KG1 (cell line): ENCODE measurements around the gene PRKN.
"Not testable (repeated sequence)": the region's sequence is repeated elsewhere in the genome, so short reads cannot be mapped to it uniquely, and the experiment has no call there.

Source experiments
- DNase-seq: peaks from one replicate; lab custom pipeline; 2025; lab: John Stamatoyannopoulos, UW

Gene PRKN

DNA sequence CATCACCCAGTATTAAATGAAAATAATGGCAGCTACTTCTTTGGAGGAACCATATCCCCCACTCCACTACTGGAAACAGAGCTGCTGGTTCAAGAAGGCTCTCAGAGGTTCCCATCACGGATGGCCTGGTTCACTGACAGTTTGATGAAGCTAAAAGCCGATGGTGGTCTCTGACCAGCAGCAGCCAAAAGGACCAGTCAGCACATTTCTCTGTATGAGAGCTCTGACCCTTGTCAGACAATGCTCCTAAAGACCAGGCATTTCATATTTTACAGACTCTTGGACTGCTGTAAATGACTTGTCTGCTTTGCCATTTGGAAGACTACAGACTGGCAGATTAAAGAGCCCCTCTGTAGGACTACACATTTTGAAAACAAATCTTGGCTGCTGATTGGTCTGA is 16.6 kb downstream of the PRKN start:
- no peak for DNase-seq

- DNase-seq, result no peak
Measured at GRCh38 chr6:162710419-162710818, 17.1 kb downstream of the PRKN start.

GRCh38 chr6:162709431-162709830 is 18.1 kb downstream of the PRKN start:
- no peak for DNase-seq

GRCh38 chr6:162708971-162709370 is 18.6 kb downstream of the PRKN start:
- DNase-seq, result no peak

- DNase-seq, result peak; percentile 64
Measured at GRCh38 chr6:162706232-162706631, 21.3 kb downstream of the PRKN start.

GRCh38 chr6:162705736-162706135 is 21.8 kb downstream of the PRKN start:
- no peak for DNase-seq

GRCh38 chr6:162704001-162704400 is 23.6 kb downstream of the PRKN start:
- no peak for DNase-seq

- DNase-seq, result no peak
Measured at GRCh38 chr6:162702446-162702845, 25.1 kb downstream of the PRKN start.

DNA sequence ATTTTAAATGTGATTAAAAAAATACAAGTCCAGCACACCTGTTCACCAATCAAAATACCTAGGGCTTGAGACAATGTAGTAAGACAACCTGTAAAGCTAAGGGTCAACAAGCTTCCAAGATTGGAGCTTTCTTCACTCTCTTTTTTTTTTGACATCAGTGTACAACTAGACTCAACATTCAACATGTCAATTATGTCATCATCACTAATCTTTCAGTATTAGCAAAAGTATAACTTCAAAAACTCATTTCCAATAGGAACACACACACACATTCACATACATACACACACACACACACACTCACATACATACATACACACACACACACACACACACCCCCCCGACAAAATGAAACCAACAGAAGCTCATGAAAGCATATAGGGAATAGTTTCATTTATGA is 26.0 kb downstream of the PRKN start:
- no peak for DNase-seq

DNA sequence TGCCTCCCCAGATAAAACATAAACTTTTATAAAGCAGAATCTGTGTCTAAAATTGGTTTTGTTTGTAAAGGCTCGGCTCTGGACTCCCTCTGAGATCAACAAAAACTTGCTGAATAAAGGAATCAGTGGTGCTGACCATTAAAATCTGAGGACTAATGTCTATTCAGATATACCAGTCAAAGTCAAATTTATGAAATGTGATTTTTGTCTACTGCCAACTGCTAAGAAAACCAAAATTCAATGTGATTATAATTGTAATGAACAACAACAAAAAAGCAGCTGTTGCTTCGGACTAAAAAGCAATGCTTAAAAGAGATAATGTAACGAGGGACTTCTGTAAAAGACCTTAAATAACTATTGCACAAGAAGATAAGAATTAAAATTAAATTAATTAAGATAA is 26.6 kb downstream of the PRKN start:
- no peak for DNase-seq

DNA sequence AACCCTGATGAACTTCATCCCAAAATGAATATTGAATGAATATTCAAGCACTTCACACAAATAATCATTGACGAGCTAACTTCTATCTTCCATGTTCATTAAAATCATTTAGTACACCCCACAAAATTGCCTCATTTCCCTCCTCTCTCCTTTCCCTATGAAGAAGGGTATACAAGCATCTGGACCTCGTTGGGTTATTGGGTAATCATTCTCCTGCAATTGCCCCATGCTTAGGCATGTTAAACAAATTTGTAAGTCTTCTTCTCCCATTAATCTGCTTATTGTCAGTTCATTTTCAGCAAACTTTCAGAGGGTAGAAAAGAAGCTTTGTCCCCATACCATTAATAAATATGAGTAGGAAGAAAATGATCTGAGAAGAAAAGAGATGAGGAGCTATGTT is 27.6 kb downstream of the PRKN start:
- no peak for DNase-seq

- DNase-seq, result no peak
Measured at GRCh38 chr6:162698440-162698839, 29.1 kb downstream of the PRKN start.

DNA sequence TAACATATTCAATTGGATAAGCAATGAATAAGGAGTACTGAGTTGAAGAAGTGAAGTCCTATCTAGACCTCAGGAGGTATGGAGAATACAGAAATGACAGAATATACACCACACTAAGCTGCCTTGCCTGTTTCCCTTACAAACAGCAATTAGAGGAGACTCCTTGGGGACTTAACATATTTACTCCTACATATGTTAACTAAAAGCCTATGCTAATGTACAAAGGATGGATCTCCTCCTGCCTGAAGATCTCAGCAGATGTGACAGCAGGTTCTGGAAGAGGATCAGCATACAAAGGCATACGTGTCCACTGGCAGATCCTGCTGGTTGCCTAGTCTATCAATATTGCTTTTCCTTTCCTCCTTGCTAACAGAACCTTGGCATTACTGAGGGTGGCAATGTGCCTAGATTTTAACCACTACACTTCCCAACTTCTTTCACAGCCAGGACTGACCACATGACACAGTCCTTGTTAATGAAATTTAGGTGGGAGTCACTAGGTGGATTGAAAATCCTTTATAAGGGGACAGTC is 29.6 kb downstream of the PRKN start:
- DNase-seq, result no peak

- no peak for DNase-seq
Measured at GRCh38 chr6:162690158-162690557, 37.4 kb downstream of the PRKN start.

- no peak for DNase-seq
Measured at GRCh38 chr6:162688751-162689345, 38.7 kb downstream of the PRKN start.

- no peak for DNase-seq
Measured at GRCh38 chr6:162685586-162685985, 42.0 kb downstream of the PRKN start.

DNA sequence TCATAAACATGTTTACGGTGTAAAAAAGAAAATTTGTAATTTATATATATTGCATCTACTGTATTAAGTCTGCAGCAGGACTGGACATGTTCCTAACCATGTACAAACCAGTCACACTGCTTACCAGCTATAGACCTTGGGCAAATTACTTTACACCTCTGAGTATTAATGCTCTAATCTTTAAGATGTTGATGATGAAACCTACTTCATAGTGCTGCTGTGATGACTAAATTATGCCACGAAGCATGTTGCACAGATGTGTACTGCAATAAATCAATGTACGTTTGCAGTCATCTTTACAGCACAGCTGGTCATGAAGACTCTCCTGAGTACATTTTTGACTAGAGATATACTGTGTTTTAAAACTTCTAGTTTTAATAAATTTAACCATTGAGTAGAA is 42.6 kb downstream of the PRKN start:
- DNase-seq, result no peak

DNA sequence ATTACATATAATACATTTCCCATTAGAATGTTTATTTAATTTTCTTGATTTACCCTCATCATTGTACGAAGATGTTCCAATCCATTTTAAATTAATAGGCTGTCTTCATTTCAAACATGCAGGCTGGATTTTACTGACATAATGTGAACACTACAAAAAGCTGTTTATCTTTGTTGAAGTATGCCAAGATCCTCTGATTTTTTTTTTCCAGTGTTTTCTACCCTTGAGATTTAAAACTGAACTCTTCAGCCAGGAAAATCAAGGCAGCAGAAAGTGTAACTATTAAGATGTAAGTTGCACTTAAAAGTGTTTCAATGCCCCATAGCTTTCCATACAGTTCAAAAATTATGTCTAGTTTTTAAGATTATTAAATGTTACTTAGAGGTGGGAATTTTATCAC is 43.5 kb downstream of the PRKN start:
- no peak for DNase-seq

DNA sequence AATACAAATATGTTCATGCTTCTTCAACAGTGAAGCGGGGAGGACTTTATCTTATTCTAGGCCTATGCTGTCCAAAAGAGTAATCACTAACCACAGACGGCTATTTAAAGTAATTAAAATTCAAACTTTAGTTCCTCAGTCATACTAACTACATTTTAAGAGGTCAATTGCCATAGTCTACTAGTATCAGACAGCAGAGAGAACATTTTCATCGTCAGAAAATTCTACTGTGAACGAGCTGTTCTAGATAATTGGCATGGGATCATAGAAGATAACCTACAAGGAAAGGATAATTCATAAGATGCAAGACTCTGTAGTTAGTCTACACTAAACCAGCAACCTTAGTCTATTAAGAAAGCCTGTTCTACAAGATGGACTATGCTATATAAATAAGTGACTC is 44.4 kb downstream of the PRKN start:
- DNase-seq, result no peak

GRCh38 chr6:162681447-162681846 is 46.1 kb downstream of the PRKN start:
- DNase-seq, result no peak

- DNase-seq, result no peak
Measured at GRCh38 chr6:162680871-162681270, 46.7 kb downstream of the PRKN start.

- DNase-seq, result no peak
Measured at GRCh38 chr6:162680367-162680766, 47.2 kb downstream of the PRKN start.

DNA sequence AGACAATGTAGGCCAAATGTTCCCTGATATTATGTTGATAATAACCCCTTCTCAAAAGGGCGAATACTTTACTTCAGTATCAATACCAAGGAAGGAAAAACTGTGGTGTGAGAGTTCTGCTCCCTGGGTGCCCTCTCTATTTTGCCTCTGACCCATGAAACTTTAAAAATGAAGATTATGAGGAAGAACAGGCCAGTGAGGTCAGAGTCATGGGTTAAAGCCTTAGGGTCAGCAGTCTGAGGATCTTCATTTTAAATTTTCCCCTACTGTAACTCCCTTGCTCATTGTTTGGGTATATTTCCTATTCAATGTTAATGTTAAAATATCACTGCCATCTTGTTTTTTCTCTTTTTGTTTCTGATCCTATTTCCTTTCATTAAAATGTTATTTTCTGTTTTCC is 47.9 kb downstream of the PRKN start:
- no peak for DNase-seq

DNA sequence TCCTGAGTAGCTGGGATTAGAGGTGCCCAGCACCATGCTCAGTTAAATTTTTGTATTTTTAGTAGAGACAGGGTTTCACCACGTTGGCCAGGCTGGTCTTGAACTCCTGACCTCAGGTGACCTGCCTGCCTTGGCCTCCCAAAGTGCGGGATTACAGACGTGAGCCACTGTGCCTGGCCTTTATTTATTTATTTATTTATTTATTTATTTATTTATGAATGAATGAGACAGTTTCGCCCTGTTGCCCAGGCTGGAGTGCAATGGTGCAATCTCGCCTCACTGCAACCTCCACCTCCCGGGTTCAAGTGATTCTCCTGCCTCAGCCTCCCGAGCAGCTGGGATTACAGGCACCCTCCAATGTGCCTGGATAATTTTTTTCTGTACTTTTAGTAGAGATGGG is 48.7 kb downstream of the PRKN start:
- DNase-seq, result not testable (repeated sequence)

DNA sequence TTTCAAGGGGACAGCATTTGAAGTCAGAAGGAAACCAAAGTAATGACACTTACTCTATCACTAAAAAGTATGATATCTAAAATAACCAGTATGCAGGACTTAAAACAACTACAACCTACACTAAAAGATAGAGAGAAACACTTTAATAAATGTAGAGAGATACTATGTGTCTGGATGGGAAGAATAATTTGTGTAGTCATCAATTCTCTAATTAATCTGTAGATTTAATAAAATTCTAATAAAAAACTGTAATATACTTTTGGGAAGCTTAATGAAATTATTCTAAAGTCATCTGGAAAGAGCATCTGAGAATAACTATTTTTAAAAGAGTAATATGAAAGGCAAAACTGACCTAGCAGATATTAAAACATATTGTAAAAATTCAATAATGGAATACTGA is 52.1 kb downstream of the PRKN start:
- no peak for DNase-seq
